ENCODE data around the gene ZCWPW1.
A peak's percentile ranks its signal among the peaks of the same experiment; 100 is the strongest.
"Not testable (repeated sequence)": the region's sequence is repeated elsewhere in the genome, so short reads cannot be mapped to it uniquely, and the experiment has no call there.

Gene ZCWPW1

DNA sequence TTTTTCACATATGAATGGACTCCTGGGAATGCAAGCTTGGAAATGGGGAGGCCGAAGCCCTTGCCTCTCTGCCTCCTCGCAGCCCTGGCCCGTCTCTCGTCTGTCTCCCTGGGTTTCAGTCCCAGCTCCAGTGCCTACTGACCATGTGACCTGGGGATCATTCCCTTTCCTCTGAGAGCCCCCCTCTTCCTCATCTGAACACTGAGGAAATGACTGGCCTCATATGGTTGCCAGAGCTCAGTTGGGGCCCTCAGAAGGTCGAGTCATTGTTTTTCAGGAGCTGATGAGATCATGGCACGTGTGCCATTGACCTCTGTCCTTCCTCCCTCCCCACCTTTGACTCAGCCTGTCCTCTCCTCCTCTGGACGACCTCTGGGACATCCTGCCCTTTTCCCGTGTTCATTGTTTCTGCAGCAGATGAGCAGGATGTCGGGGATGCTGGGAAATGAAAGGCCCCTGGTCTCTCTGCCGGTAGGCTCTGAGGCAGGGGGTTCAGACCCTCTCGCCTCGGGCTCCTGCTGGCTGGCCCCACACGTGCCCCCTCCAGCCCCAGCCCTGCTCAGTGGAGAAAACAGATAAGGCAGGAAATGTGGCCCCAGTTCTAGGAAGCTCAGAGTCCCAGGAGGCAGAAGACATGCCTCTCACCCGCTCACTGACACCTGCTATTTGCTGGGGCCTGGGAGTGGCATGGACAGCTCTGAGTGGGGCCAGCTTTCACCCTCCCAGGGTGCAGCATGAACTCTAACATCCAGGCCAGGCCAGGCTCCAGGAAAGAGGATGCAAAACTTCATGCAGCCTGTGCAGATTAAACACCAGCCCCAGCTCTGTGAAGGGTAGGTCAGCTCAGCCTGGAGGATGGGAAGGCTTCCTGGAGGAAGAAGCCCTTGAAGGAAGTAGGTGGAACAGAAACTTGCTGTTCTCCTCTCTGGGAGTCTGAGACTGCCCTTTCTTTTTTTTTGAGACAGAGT is 16.1 kb upstream of the ZCWPW1 start:
- no peaks in the 10 kb centered on the region for H3K9me3 ChIP-seq (ENCODE audit: control insufficient read depth, low read length)
- no peaks in the 10 kb centered on the region for H3K36me3 ChIP-seq (ENCODE audit: control insufficient read depth, insufficient read depth, low read length)
- H3K4me1 ChIP-seq = peaks cover 3% of the 10 kb centered on the region
- H3K27ac ChIP-seq = peak overlapping the region; percentile 60
- H3K4me3 ChIP-seq (ENCODE audit: low read depth, low read length) = no peak overlapping the region
- no peak overlapping the region for H3K4me2 ChIP-seq (ENCODE audit: low read length)
- H2AFZ ChIP-seq = peak overlapping the region; percentile 17
- no peaks in the 10 kb centered on the region for H3K27me3 ChIP-seq (ENCODE audit: control insufficient read depth, insufficient read depth, low read length)
- H3K9ac ChIP-seq = no peak overlapping the region
- TF ChIP-seq, protein P1, sequence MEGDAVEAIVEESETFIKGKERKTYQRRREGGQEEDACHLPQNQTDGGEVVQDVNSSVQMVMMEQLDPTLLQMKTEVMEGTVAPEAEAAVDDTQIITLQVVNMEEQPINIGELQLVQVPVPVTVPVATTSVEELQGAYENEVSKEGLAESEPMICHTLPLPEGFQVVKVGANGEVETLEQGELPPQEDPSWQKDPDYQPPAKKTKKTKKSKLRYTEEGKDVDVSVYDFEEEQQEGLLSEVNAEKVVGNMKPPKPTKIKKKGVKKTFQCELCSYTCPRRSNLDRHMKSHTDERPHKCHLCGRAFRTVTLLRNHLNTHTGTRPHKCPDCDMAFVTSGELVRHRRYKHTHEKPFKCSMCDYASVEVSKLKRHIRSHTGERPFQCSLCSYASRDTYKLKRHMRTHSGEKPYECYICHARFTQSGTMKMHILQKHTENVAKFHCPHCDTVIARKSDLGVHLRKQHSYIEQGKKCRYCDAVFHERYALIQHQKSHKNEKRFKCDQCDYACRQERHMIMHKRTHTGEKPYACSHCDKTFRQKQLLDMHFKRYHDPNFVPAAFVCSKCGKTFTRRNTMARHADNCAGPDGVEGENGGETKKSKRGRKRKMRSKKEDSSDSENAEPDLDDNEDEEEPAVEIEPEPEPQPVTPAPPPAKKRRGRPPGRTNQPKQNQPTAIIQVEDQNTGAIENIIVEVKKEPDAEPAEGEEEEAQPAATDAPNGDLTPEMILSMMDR (IDR thresholded peaks at IDR 0.05) = no peak
- H3K79me2 ChIP-seq = no peaks in the 10 kb centered on the region

DNA sequence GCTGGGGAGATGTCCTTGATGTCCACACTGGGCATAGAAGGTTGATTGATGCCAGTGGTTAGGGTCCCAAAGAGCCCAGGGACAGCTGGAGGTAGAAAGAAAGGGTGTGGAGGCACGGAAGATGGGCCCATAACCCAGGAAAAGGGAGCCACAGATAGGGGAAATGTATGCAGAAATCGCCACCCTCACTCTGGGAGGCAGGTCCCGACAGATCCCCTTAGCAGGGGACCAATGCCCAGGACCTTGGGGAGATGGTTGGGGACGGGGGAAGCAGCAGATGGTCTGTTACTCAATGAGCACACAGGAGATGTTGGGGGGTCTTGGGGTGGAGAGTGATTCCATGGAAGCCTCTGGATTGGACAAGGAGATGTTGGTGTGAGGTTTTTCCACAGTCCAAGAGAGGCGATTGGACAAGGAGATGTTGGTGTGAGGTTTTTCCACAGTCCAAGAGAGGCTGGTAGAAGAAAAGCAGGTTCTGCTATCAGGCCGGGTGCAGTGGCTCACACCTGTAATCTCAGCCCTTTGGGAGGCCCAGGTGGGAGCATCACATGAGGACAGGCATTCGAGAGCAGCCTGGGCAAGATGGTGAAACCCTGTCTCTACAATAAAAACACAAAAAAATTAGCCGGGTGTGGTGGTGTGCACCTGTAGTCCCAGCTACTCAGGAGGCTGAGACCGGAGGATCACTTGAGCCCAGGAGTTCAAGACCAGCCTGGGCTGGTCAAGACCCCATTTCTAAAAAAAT is 14.8 kb upstream of the ZCWPW1 start:
- no peaks in the 10 kb centered on the region for H3K79me2 ChIP-seq
- no peak overlapping the region for H3K9ac ChIP-seq
- TF ChIP-seq, protein P1 (IDR thresholded peaks at IDR 0.05) = no peak
- H3K4me1 ChIP-seq = peaks cover 3% of the 10 kb centered on the region
- no peak overlapping the region for H3K4me2 ChIP-seq (ENCODE audit: low read length)
- no peaks in the 10 kb centered on the region for H3K9me3 ChIP-seq (ENCODE audit: control insufficient read depth, low read length)
- H3K27ac ChIP-seq = peak overlapping the region; percentile 60
- no peak overlapping the region for H2AFZ ChIP-seq
- no peak overlapping the region for H3K4me3 ChIP-seq (ENCODE audit: low read depth, low read length)
- no peaks in the 10 kb centered on the region for H3K27me3 ChIP-seq (ENCODE audit: control insufficient read depth, insufficient read depth, low read length)
- no peaks in the 10 kb centered on the region for H3K36me3 ChIP-seq (ENCODE audit: control insufficient read depth, insufficient read depth, low read length)

DNA sequence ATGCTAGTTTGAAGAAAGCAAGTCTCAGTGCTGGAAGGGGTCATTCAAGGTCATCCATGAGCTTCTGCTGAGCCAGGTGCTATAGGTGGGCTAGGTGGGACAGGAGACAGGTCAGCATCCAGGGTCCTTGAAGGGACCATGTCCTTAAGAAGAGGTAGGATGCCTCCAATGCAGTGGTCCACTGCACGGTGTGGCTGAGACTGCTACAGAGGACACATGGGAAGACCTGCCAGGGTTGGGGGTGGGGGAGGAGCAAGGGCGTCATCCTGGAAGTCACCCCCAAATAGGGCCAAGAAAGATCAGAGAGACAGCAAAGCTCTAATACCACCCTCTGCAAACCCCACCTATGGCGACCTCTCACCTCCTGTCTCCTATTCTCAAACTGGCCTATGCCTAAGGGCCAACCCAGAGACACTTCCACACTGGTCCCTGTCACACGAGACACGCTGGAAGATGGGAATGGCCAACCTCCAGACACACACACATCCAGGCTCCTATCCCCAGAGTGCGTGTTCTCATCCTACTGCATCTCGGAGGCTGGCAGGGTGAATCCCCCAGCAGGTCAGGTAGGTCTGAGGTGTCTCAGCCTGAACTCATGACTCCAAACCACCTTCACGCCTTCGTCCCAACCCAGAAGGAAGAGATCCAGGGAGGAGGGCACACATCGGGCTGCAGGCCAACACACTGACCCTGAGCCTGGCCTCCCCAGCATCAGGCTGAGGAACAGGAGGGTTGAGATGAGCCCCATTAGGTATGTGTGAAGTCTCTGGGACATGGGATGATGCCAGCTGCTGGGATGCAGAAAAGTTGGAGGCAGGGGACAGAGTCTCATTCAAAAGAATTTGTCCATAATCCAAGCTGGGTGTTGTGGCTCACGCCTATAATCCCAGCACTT is 13.4 kb upstream of the ZCWPW1 start:
- no peak overlapping the region for H2AFZ ChIP-seq
- no peaks in the 10 kb centered on the region for H3K27me3 ChIP-seq (ENCODE audit: control insufficient read depth, insufficient read depth, low read length)
- H3K79me2 ChIP-seq = no peaks in the 10 kb centered on the region
- H3K36me3 ChIP-seq (ENCODE audit: control insufficient read depth, insufficient read depth, low read length) = no peaks in the 10 kb centered on the region
- H3K9me3 ChIP-seq (ENCODE audit: control insufficient read depth, low read length) = no peaks in the 10 kb centered on the region
- TF ChIP-seq, protein P1 (IDR thresholded peaks at IDR 0.05) = no peak
- H3K4me2 ChIP-seq (ENCODE audit: low read length) = no peak overlapping the region
- peaks cover 3% of the 10 kb centered on the region for H3K4me1 ChIP-seq
- no peak overlapping the region for H3K4me3 ChIP-seq (ENCODE audit: low read depth, low read length)
- no peak overlapping the region for H3K9ac ChIP-seq
- peak overlapping the region; percentile 15 for H3K27ac ChIP-seq

DNA sequence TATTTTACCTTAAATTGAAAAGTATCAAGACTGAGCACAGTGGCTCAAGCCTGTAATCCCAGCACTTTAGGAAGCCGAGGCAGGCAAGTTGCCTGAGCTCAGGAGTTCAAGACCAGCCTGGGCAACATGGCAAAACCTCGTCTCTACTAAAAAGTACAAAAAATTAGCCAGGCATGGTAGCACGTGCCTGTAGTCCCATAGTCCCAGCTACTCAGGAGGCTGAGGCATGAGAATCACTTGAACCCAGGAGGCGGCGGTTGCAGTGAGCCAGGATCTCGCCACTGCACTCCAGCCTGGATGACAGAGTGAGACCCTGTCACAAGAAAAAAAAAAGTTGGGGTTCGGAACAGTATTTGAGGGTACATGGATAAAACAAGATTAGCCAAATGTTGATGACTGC is 10.7 kb upstream of the ZCWPW1 start:
- not testable (repeated sequence) for H3K27ac ChIP-seq; H3K4me1 ChIP-seq; H2AFZ ChIP-seq; H3K9me3 ChIP-seq (ENCODE audit: control insufficient read depth, low read length); H3K36me3 ChIP-seq (ENCODE audit: control insufficient read depth, insufficient read depth, low read length); H3K4me2 ChIP-seq (ENCODE audit: low read length); H3K79me2 ChIP-seq; H3K4me3 ChIP-seq (ENCODE audit: low read depth, low read length); H3K27me3 ChIP-seq (ENCODE audit: control insufficient read depth, insufficient read depth, low read length); H3K9ac ChIP-seq

DNA sequence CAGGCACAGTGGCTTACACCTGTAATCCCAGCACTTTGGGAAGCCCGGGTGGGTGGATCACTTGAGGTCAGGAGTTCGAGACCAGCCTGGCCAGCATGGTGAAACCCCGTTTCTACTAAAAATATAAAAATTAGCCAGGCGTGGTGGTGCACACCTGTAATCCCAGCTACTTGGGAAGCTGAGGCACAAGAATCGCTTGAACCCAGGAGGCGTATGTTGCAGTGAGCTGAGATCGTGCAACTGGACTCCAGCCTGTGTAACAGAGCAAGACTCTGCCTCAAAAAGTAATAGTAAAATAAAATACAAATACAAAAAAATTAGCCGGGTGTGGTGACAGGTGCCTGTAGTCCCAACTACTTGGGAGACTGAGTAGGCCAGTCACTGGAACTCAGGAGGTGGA is 10.2 kb upstream of the ZCWPW1 start:
- not testable (repeated sequence) for H3K27ac ChIP-seq; H3K4me2 ChIP-seq (ENCODE audit: low read length); H3K9me3 ChIP-seq (ENCODE audit: control insufficient read depth, low read length); H3K4me3 ChIP-seq (ENCODE audit: low read depth, low read length); H2AFZ ChIP-seq; H3K4me1 ChIP-seq; H3K79me2 ChIP-seq; H3K9ac ChIP-seq; H3K36me3 ChIP-seq (ENCODE audit: control insufficient read depth, insufficient read depth, low read length); H3K27me3 ChIP-seq (ENCODE audit: control insufficient read depth, insufficient read depth, low read length)

Data from parathyroid adenoma (tissue), 2 donors.